Testis (tissue), 3 donors: ENCODE measurements around the gene HMX1. TPM values are rescaled to one million over a fixed set of nuclear protein-coding genes. Genes with fewer than 3 reads are reported as not detected.

ENCODE experiments used
- DNase-seq: peaks from one replicate; pipeline ENCODE4 v3.0.0-alpha.2; 2019
- H3K27ac ChIP-seq, 2 donors: fragments of 200-600 bp; sonication (generic); one replicate each; pipeline ENCODE4 v1.5.1; 2019
- H3K27me3 ChIP-seq: fragments of 200-600 bp; sonication (generic); one replicate; pipeline ENCODE4 v1.5.1; 2019
- H3K36me3 ChIP-seq: fragments of 200-600 bp; sonication (generic); one replicate; pipeline ENCODE4 v1.5.1; 2017; ENCODE audit warnings: low read depth; ENCODE audit errors: missing control alignments
- H3K4me1 ChIP-seq: fragments of 200-600 bp; sonication (generic); one replicate; pipeline ENCODE4 v1.5.1; 2019
- H3K4me3 ChIP-seq, 2 donors: fragments of 200-600 bp; sonication (generic); one replicate each; pipeline ENCODE4 v1.5.1; 2017 to 2019
- H3K9me3 ChIP-seq: fragments of 200-600 bp; sonication (generic); one replicate; pipeline ENCODE4 v1.5.1; 2017
- POLR2A ChIP-seq: fragments of 450-650 bp; IDR thresholded peaks from one replicate; pipeline ENCODE4 v1.6.1; 2017; ENCODE audit warnings: antibody characterized with exemption, mild to moderate bottlenecking, moderate library complexity
- WGBS, 2 donors: methylation state at CpG; one replicate each; pipeline ENCODE4 v1.1.5; 2018; 5-methylcytosine and 5-hydroxymethylcytosine counted together
- intact Hi-C: fragments of 100-400 bp; cut with DNase I; formaldehyde crosslinking; loops from one replicate; pipeline ENCODE4 v1.15.1; 2023; ENCODE audit warnings: low total_unique reads
- polyA plus RNA-seq: library from polyadenylated mRNA; stranded (reverse); fragments of 350-450 nt; fragmentation: Illumina TruSeq; extraction: RNeasy Lipid Tissue Mini Kit (QIAGEN cat#74804); gene quantifications from one replicate; pipeline ENCODE4 v1.2.3, GENCODE V29; 2014; ENCODE audit warnings: low read depth, low replicate concordance; ENCODE audit not compliant: insufficient read depth
- total RNA-seq, 2 donors: library from RNA; depleted of rRNA; stranded (reverse); fragments of >200 nt; gene quantifications; one replicate each; pipeline ENCODE4 v1.2.3, GENCODE V29; 2016
- TF ChIP-seq, protein P1 (sequence below), 3 experiments: fragments of 450-650 bp in 2 of 3; fragments of 200-600 bp in 1 of 3; sonication (generic) in 1 of 3; IDR thresholded peaks; one replicate each; pipeline ENCODE4 v1.5.1; 2016 to 2019; ENCODE audit warnings: antibody characterized with exemption in 3 of 3, mild to moderate bottlenecking in 2 of 3, moderate library complexity in 1 of 3

Gene HMX1
- total and polyA plus RNA-seq, 3 donors from 2014 or later, result 0.65 to 7.3 (median 4.2) TPM

GRCh38 chr4:8854016-8854415 lies 17.6 kb downstream of the HMX1 start:
- TF ChIP-seq POLR2A, result no peak
- TF ChIP-seq, protein P1, sequence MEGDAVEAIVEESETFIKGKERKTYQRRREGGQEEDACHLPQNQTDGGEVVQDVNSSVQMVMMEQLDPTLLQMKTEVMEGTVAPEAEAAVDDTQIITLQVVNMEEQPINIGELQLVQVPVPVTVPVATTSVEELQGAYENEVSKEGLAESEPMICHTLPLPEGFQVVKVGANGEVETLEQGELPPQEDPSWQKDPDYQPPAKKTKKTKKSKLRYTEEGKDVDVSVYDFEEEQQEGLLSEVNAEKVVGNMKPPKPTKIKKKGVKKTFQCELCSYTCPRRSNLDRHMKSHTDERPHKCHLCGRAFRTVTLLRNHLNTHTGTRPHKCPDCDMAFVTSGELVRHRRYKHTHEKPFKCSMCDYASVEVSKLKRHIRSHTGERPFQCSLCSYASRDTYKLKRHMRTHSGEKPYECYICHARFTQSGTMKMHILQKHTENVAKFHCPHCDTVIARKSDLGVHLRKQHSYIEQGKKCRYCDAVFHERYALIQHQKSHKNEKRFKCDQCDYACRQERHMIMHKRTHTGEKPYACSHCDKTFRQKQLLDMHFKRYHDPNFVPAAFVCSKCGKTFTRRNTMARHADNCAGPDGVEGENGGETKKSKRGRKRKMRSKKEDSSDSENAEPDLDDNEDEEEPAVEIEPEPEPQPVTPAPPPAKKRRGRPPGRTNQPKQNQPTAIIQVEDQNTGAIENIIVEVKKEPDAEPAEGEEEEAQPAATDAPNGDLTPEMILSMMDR (IDR thresholded peaks at IDR 0.05), result no peak
- Histone ChIP-seq H3K36me3 (no peaks in the 10 kb centered on the region), H3K27me3 (no peaks in the 10 kb centered on the region), H3K4me1 (peaks cover 6% of the 10 kb centered on the region), H3K4me3 (no peak overlapping the region), H3K27ac (no peak overlapping the region), H3K9me3 (no peaks in the 10 kb centered on the region)
- DNase-seq, result no peak
- 55 to 69% methylated on average over 2 to 5 of the region's 6 CpGs for WGBS, 2 donors
- intact Hi-C loops, result no loop called here

GRCh38 chr4:8853249-8853648 lies 18.4 kb downstream of the HMX1 start:
- no peaks in the 10 kb centered on the region for H3K27me3 ChIP-seq
- H3K36me3 ChIP-seq, result no peaks in the 10 kb centered on the region
- TF ChIP-seq, protein P1 (IDR thresholded peaks at IDR 0.05), result no peak
- no peak for TF ChIP-seq POLR2A
- H3K9me3 ChIP-seq, result no peaks in the 10 kb centered on the region
- 88 to 93% methylated on average over 6 of the region's 6 CpGs for WGBS, 2 donors
- DNase-seq, result peak; percentile 26
- H3K4me1 ChIP-seq, result peaks cover 6% of the 10 kb centered on the region
- H3K4me3 ChIP-seq, result no peak overlapping the region
- intact Hi-C loops, result no loop called here
- no peak overlapping the region for H3K27ac ChIP-seq

DNA sequence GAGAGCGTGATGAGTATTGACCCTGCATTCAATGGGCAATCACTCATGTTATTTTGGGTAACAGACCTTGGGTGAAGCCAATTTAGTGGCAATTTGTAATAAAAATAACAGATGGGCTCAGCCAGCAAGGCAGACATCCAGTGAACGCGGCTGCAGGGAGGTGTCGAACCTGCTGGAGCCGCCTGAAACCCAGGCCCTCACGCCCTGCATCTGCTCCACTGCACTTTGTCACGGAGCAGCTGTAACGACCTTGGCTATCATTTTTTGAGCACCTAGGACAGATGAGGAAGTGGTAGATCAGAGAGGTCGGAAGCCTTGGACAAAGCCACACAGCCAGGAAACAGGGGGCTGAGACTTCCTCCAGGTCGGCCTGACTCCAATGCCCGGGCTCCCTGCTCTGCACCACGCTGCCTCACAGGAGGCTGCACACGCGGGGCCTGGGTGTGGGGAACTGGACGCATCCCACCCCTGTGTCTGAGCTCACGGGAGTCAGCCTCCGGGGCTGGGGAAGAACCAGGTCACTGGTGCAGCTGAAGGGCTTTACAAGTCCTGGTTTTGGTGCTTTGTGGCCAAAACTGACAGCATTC lies 19.4 kb downstream of the HMX1 start:
- H3K36me3 ChIP-seq, result no peaks in the 10 kb centered on the region
- H3K4me3 ChIP-seq, result no peak overlapping the region
- no peak for DNase-seq
- WGBS, 2 donors, result 63 to 67% methylated on average over 16 to 17 of the region's 17 CpGs
- H3K9me3 ChIP-seq, result no peaks in the 10 kb centered on the region
- no peaks in the 10 kb centered on the region for H3K4me1 ChIP-seq
- H3K27ac ChIP-seq, result no peak overlapping the region
- no peaks in the 10 kb centered on the region for H3K27me3 ChIP-seq
- TF ChIP-seq, protein P1 (IDR thresholded peaks at IDR 0.05), result no peak
- no peak for TF ChIP-seq POLR2A
- intact Hi-C loops, result no loop called here

DNA sequence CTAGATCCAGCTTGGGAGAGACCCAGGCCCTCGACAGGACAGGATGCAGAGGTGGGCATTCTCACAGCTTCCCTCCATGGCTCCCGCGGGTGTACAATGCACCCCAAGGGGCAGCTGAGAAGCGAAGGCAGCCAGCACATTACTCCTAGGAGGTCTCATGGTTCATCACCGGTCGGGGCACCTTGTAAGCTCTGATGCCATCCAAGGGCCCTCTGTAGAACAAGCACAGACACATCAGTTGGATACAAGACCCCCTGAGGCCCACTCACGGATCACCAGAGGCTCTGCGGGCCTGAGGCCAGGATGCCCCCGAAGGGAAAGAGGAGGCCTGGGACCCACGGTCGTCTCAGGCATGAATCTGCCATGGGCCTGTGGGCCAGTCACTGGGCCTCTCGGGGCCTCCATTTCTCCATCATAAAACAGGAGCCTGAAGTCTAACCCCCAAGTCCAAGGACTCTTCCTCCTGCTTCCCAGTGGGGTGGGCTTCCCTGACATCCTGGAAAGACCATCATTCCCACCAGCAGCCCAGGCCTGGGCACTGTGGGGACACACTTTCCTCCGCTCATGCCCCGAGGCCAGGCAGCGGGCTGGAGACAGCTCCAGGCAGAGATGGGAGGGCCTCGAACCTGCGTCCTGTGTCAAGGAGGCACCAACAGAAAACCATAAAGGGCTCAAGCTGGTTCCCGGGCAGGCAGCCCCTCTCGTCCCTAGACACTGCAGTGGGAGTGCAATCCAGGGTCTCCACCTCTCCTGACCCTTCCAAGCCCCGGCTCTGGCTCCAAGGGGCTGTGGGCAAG lies 20.1 kb downstream of the HMX1 start:
- Histone ChIP-seq H3K36me3 (no peaks in the 10 kb centered on the region), H3K27ac (no peak overlapping the region), H3K4me3 (no peak overlapping the region), H3K9me3 (no peaks in the 10 kb centered on the region), H3K27me3 (no peaks in the 10 kb centered on the region), H3K4me1 (no peaks in the 10 kb centered on the region)
- WGBS, 2 donors, result 72 to 83% methylated on average over 13 to 20 of the region's 20 CpGs
- intact Hi-C loops, result no loop called here
- TF ChIP-seq, protein P1 (IDR thresholded peaks at IDR 0.05), result no peak
- no peak for TF ChIP-seq POLR2A
- no peak for DNase-seq
